Smooth muscle cell of the pulmonary artery (primary cell): ENCODE measurements around the gene PLXDC2. TPM values are rescaled to one million over a fixed set of nuclear protein-coding genes. Genes with fewer than 3 reads are reported as not detected.

Source experiments
- total RNA-seq: library from RNA; depleted of rRNA; stranded (reverse); fragments of >200 nt; gene quantifications from 2 replicates; pipeline ENCODE4 v1.2.3, GENCODE V29; 2014

Gene PLXDC2
- total RNA-seq = 12.7 and 22.9 TPM in 2 replicates

GRCh38 chr10:19816411-19817230 is at the start of gene PLXDC2:
TSS of gene PLXDC2 (plus strand) at chr10:19816432.

